Measurements from ENCODE around the gene AGPAT4.

DNA sequence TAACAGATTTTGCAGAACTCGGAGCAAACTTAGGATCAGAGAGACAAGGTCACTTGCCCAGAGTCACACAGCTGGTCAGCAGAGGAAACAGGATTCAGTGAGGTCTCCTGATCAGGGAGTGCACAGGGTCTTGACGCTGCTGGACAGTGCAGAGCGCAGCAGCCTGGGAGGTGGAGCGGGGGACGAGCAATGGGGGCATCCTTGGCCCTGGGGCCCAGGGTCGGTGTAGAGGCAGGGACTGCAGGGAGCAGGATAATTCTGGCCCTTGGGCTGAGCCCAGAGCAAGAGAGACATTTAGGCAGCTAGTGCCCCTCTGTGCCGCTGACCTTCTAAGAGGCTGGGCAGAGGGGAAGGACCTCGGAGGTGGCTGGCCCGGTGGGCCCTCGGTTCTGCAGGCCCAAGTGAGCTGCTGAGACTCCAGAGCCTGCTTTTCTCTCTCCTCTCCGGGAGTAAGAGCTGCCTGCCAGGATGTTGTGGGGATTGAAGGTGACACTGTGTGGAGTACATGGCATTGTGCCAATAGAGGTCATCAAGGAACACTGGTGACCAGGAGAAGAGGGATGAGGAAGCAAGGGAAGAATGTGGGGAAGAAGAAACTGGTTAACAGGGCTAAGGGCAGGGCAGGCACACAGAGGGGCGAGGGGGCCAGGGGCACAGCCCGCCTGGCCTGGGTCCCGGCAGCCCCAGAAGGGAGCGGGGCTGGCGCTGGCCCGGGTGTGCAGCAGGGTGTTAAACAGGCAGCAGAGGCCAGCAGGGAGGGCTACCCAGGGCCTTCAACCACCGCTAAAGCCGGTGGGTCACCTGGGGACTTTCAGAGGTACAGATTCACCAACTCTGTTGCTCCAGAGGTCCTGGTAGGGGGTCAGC is 122.0 kb downstream of the AGPAT4 start:
- TF ChIP-seq, protein P1, sequence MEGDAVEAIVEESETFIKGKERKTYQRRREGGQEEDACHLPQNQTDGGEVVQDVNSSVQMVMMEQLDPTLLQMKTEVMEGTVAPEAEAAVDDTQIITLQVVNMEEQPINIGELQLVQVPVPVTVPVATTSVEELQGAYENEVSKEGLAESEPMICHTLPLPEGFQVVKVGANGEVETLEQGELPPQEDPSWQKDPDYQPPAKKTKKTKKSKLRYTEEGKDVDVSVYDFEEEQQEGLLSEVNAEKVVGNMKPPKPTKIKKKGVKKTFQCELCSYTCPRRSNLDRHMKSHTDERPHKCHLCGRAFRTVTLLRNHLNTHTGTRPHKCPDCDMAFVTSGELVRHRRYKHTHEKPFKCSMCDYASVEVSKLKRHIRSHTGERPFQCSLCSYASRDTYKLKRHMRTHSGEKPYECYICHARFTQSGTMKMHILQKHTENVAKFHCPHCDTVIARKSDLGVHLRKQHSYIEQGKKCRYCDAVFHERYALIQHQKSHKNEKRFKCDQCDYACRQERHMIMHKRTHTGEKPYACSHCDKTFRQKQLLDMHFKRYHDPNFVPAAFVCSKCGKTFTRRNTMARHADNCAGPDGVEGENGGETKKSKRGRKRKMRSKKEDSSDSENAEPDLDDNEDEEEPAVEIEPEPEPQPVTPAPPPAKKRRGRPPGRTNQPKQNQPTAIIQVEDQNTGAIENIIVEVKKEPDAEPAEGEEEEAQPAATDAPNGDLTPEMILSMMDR (IDR thresholded peaks at IDR 0.05) = no peak
- TF ChIP-seq POLR2A (IDR thresholded peaks at IDR 0.05) (no peak), EP300 (IDR thresholded peaks at IDR 0.05) (no peak)
